Gastrocnemius medialis (tissue), 4 donors: ENCODE measurements around the gene LASP1NB.

Experiments
- CTCF ChIP-seq, 5 experiments: fragments of 450-650 bp in 3 of 5; fragments of 200-600 bp in 2 of 5; sonication (generic) in 2 of 5; IDR thresholded peaks in 4 of 5; conservative IDR thresholded peaks in 1 of 5; 1 replicate in 4 of 5; 2 replicates in 1 of 5; pipeline ENCODE4 v1.5.1; 2016 to 2019; ENCODE audit warnings: antibody characterized with exemption in 5 of 5, mild to moderate bottlenecking in 3 of 5, moderate library complexity in 3 of 5
- POLR2A ChIP-seq, 2 donors: fragments of 450-650 bp; IDR thresholded peaks; one replicate each; pipeline ENCODE4 v1.6.1; 2017; ENCODE audit warnings: antibody characterized with exemption in 2 of 2, mild to moderate bottlenecking in 2 of 2, moderate library complexity in 2 of 2

- TF ChIP-seq POLR2A (IDR thresholded peaks at IDR 0.05) (no peak), CTCF (IDR thresholded peaks at IDR 0.05 in 4 of 5, conservative IDR thresholded peaks at IDR 0.05 in 1 of 5) (no peak)
Observed at GRCh38 chr17:38919316-38920078, 5.9 kb upstream of the LASP1NB start.
